Inferior parietal cortex (tissue), 1 donor: ENCODE measurements around the gene ADAM8.

Experiments used
- DNase-seq: peaks from one replicate; pipeline ENCODE4 v3.0.0-alpha.2; 2016; ENCODE audit errors: extremely low spot score

The ADAM8 gene

GRCh38 chr10:133308421-133309099, 31.9 kb upstream of the ADAM8 start, which contains the start of the genes TUBGCP2 and ZNF511:
TSS of gene TUBGCP2 (minus strand) at chr10:133308872. CDS start at chr10:133302941, 5,931 bp downstream.
TSS of gene ZNF511 (plus strand) at chr10:133308914. CDS start at chr10:133308944, 30 bp downstream.
- peak; percentile 83 for DNase-seq

GRCh38 chr10:133307776-133308420, 31.2 kb upstream of the ADAM8 start:
- no peak for DNase-seq

GRCh38 chr10:133306941-133307379, 30.3 kb upstream of the ADAM8 start:
- no peak for DNase-seq

- DNase-seq: no peak
These were observed 29.4 kb upstream of the ADAM8 start for GRCh38 chr10:133306097-133306476.

GRCh38 chr10:133303206-133303605, 26.5 kb upstream of the ADAM8 start:
- no peak for DNase-seq

- DNase-seq: no peak
These were observed 25.6 kb upstream of the ADAM8 start for GRCh38 chr10:133302230-133302629.

GRCh38 chr10:133299738-133300137, 23.1 kb upstream of the ADAM8 start:
- no peak for DNase-seq

- DNase-seq: no peak
These were observed 22.6 kb upstream of the ADAM8 start for GRCh38 chr10:133299224-133299623.

GRCh38 chr10:133298466-133298865, 21.8 kb upstream of the ADAM8 start:
- DNase-seq: no peak

- DNase-seq: no peak
These were observed 20.8 kb upstream of the ADAM8 start for GRCh38 chr10:133297504-133297903.

GRCh38 chr10:133295426-133296320, 19.0 kb upstream of the ADAM8 start:
- no peak for DNase-seq

GRCh38 chr10:133294189-133294588, 17.5 kb upstream of the ADAM8 start:
- DNase-seq: no peak

GRCh38 chr10:133293810-133294119, 17.1 kb upstream of the ADAM8 start:
- DNase-seq: no peak

- no peak for DNase-seq
These were observed 16.5 kb upstream of the ADAM8 start for GRCh38 chr10:133292919-133293809.

- DNase-seq: no peak
These were observed 13.1 kb upstream of the ADAM8 start for GRCh38 chr10:133289761-133290160.

- DNase-seq: no peak
These were observed 11.3 kb upstream of the ADAM8 start for GRCh38 chr10:133287832-133288500.

- no peak for DNase-seq
These were observed 9.7 kb upstream of the ADAM8 start for GRCh38 chr10:133286366-133286765.

- no peak for DNase-seq
These were observed 8.5 kb upstream of the ADAM8 start for GRCh38 chr10:133285217-133285616.

GRCh38 chr10:133283931-133284330, 7.3 kb upstream of the ADAM8 start:
- DNase-seq: no peak

GRCh38 chr10:133282846-133283390, 6.2 kb upstream of the ADAM8 start:
- DNase-seq: no peak
